Measurements from ENCODE around the gene EFEMP1. TPM values are rescaled to one million over a fixed set of nuclear protein-coding genes. Genes with fewer than 3 reads are reported as not detected.

The EFEMP1 gene
- total RNA-seq, 3 donors from 2014 or later (not counting 1 experiment from before 2014, with no cell fraction given): not detected

DNA sequence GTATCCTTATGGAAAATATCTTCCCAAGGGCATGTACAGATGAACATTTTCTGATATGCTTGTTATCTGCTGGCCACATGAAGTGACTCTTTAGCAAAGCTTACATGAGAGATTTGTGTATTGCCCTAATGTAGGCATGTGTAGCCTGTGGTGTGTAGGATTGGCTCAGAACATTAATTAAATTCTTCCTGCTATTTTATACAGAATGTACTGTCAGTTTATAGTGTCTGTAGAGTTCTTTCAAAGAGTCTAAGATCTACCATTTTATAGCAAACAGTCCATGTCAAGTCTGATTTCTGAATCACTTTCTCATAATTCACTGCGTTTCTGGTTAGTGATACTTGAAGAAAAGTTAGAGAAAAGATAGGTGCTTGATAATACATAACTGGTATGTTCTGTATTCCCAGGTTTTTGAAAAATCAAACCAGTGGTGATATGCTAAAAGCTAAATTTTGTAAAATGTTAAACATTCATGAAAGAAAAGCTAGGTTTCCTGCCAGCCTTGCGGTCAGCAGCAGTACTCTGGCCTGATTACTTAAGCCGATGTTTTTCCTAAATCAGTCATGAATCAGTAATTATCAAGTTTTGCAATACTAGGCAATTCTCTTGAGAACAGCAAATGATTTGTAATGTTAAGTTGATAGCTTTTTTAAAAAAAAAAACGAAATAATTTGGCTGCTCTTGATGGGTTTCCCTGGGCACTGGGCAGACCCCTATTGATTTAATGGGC, 30.9 kb upstream of the EFEMP1 start:
- Mint-ChIP-seq H3K36me3 (no peaks in the 10 kb centered on the region), H3K9me3 (peaks cover 5 to 8% of the 10 kb centered on the region in 2 donors), H3K27me3 (ENCODE audit: low read depth in 2 of 2) (peaks cover 0 to 3% of the 10 kb centered on the region in 2 donors), H3K27ac (no peak overlapping the region), H3K4me3 (no peak overlapping the region), H3K4me1 (no peaks in the 10 kb centered on the region)
- DNase-seq (no peak), ATAC-seq (no peak)
- H3K9me3 ChIP-seq (ENCODE audit: control insufficient read depth, insufficient read depth, low read length): no peaks in the 10 kb centered on the region
- WGBS (ENCODE audit: insufficient coverage): 78% methylated on average over 3 of the region's 4 CpGs
- no peaks in the 10 kb centered on the region for H3K27me3 ChIP-seq (ENCODE audit: control insufficient read depth, insufficient read depth, low read length)
- no peaks in the 10 kb centered on the region for H3K36me3 ChIP-seq (ENCODE audit: control insufficient read depth, insufficient read depth, low read length)
- TF ChIP-seq, protein P1, sequence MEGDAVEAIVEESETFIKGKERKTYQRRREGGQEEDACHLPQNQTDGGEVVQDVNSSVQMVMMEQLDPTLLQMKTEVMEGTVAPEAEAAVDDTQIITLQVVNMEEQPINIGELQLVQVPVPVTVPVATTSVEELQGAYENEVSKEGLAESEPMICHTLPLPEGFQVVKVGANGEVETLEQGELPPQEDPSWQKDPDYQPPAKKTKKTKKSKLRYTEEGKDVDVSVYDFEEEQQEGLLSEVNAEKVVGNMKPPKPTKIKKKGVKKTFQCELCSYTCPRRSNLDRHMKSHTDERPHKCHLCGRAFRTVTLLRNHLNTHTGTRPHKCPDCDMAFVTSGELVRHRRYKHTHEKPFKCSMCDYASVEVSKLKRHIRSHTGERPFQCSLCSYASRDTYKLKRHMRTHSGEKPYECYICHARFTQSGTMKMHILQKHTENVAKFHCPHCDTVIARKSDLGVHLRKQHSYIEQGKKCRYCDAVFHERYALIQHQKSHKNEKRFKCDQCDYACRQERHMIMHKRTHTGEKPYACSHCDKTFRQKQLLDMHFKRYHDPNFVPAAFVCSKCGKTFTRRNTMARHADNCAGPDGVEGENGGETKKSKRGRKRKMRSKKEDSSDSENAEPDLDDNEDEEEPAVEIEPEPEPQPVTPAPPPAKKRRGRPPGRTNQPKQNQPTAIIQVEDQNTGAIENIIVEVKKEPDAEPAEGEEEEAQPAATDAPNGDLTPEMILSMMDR (IDR thresholded peaks at IDR 0.05): no peak
- H3K4me3 ChIP-seq (ENCODE audit: low read length): no peak overlapping the region
- H3K4me1 ChIP-seq (ENCODE audit: control insufficient read depth, insufficient read depth, low read length): no peaks in the 10 kb centered on the region
- H3K27ac ChIP-seq (ENCODE audit: low read length): no peak overlapping the region
- intact Hi-C loops (cut with micrococcal nuclease): no loop called here

DNA sequence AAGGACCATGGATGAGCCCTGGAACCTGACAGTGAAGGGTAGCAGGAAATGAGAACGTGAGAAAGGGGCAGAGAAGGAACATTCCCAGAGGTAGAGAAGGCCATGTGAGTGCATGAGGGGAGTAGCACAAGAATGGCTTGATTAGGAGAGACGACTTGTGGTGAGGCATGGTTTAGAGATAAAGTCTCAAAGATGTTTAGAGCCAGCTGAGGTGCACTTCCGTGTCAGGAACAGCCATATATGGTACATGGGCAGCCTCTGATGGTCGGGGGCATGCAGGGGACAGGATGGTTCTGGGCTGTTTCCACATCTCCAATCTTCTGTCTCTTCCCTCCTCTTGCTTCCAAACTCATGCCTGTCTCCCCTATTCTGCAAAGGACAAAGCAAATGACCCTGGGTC, 28.8 kb upstream of the EFEMP1 start:
- intact Hi-C loops (cut with micrococcal nuclease): no loop called here
- WGBS (ENCODE audit: insufficient coverage): 72% methylated on average over 4 of the region's 4 CpGs
- DNase-seq: no peak
- Mint-ChIP-seq H3K4me1 (no peaks in the 10 kb centered on the region), H3K36me3 (no peaks in the 10 kb centered on the region), H3K27ac (no peak overlapping the region), H3K27me3 (ENCODE audit: low read depth in 2 of 2) (peaks cover 0 to 3% of the 10 kb centered on the region in 2 donors), H3K9me3 (peaks cover 5 to 8% of the 10 kb centered on the region in 2 donors), H3K4me3 (no peak overlapping the region)
- Histone ChIP-seq H3K9me3 (ENCODE audit: control insufficient read depth, insufficient read depth, low read length) (no peaks in the 10 kb centered on the region), H3K27ac (ENCODE audit: low read length) (no peak overlapping the region), H3K36me3 (ENCODE audit: control insufficient read depth, insufficient read depth, low read length) (no peaks in the 10 kb centered on the region), H3K4me3 (ENCODE audit: low read length) (no peak overlapping the region), H3K4me1 (ENCODE audit: control insufficient read depth, insufficient read depth, low read length) (no peaks in the 10 kb centered on the region), H3K27me3 (ENCODE audit: control insufficient read depth, insufficient read depth, low read length) (no peaks in the 10 kb centered on the region)
- TF ChIP-seq, protein P1 (IDR thresholded peaks at IDR 0.05): no peak
- ATAC-seq: no peak

DNA sequence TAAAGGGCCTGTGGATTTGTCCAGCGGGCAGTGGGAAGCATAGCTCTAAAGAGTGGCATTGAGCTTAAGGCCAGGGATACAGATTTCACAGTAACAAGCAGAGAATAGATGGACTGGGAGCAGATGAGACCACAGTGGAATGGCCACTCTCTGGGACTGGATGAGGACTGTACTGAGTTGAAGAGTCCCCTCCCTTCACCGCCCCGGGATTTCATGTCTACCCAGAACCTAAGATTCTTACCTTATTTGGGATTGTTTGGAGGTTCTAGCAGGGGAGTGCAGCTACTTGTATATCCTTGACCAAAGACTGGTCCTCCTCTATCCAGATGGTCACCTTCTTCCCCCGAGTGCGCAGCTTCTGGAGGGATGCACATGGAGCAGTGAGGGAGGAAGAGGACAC, 28.0 kb upstream of the EFEMP1 start:
- no peaks in the 10 kb centered on the region for H3K27me3 ChIP-seq (ENCODE audit: control insufficient read depth, insufficient read depth, low read length)
- H3K9me3 Mint-ChIP-seq: peaks cover 5 to 6% of the 10 kb centered on the region in 2 donors
- intact Hi-C loops (cut with micrococcal nuclease): no loop called here
- H3K4me1 ChIP-seq (ENCODE audit: control insufficient read depth, insufficient read depth, low read length): no peaks in the 10 kb centered on the region
- H3K4me1 Mint-ChIP-seq: no peaks in the 10 kb centered on the region
- DNase-seq (no peak), ATAC-seq (no peak)
- no peaks in the 10 kb centered on the region for H3K36me3 Mint-ChIP-seq
- TF ChIP-seq, protein P1 (IDR thresholded peaks at IDR 0.05): no peak
- WGBS (ENCODE audit: insufficient coverage): 96% methylated on average over 3 of the region's 5 CpGs
- no peak overlapping the region for H3K27ac ChIP-seq (ENCODE audit: low read length)
- no peak overlapping the region for H3K4me3 Mint-ChIP-seq
- H3K4me3 ChIP-seq (ENCODE audit: low read length): no peak overlapping the region
- H3K9me3 ChIP-seq (ENCODE audit: control insufficient read depth, insufficient read depth, low read length): no peaks in the 10 kb centered on the region
- H3K27ac Mint-ChIP-seq: no peak overlapping the region
- no peaks in the 10 kb centered on the region for H3K36me3 ChIP-seq (ENCODE audit: control insufficient read depth, insufficient read depth, low read length)
- peaks cover 0 to 3% of the 10 kb centered on the region in 2 donors for H3K27me3 Mint-ChIP-seq (ENCODE audit: low read depth in 2 of 2)

DNA sequence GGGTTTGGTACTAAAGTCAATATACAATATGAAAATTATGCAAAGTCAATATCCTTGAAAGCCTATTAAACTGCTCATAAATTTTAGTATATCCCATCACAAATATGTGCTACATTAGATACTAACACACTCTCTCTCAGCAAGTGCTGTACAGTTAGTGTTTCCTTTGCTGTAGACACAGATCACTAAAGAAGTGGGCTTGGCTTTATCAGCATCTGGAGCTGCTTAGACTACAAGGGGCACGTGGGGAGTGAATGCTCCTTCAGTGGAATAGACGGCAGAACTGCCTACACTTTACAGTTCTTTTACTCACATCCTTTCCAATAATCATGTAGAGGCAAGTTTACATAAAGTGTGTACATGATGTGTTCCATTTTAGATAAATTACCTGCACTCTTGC, 26.0 kb upstream of the EFEMP1 start:
- Histone ChIP-seq H3K4me3 (ENCODE audit: low read length) (no peak overlapping the region), H3K4me1 (ENCODE audit: control insufficient read depth, insufficient read depth, low read length) (no peaks in the 10 kb centered on the region), H3K9me3 (ENCODE audit: control insufficient read depth, insufficient read depth, low read length) (no peaks in the 10 kb centered on the region), H3K36me3 (ENCODE audit: control insufficient read depth, insufficient read depth, low read length) (no peaks in the 10 kb centered on the region), H3K27ac (ENCODE audit: low read length) (no peak overlapping the region), H3K27me3 (ENCODE audit: control insufficient read depth, insufficient read depth, low read length) (no peaks in the 10 kb centered on the region)
- no peak overlapping the region for H3K4me3 Mint-ChIP-seq
- no peak overlapping the region for H3K27ac Mint-ChIP-seq
- H3K36me3 Mint-ChIP-seq: no peaks in the 10 kb centered on the region
- no CpG with 5 or more reads among the region's 2 CpGs for WGBS (ENCODE audit: insufficient coverage)
- peaks cover 0 to 3% of the 10 kb centered on the region in 2 donors for H3K27me3 Mint-ChIP-seq (ENCODE audit: low read depth in 2 of 2)
- TF ChIP-seq, protein P1 (IDR thresholded peaks at IDR 0.05): no peak
- no peaks in the 10 kb centered on the region for H3K4me1 Mint-ChIP-seq
- intact Hi-C loops (cut with micrococcal nuclease): no loop called here
- peaks cover 9 to 10% of the 10 kb centered on the region in 2 donors for H3K9me3 Mint-ChIP-seq
- DNase-seq (no peak), ATAC-seq (no peak)
